Activated CD4-positive, CD25-positive, alpha-beta regulatory T cell treated with anti-CD3 and anti-CD28 coated beads, Interleukin-2, amount 50 U/mL, for 72 hours (primary cell): ENCODE data around the gene GPD2.
"Not testable (repeated sequence)": the region's sequence is repeated elsewhere in the genome, so short reads cannot be mapped to it uniquely, and the experiment has no call there.

ENCODE experiments used
- DNase-seq: peaks from one replicate; pipeline ENCODE4 v3.0.0; 2021

Gene GPD2

DNA sequence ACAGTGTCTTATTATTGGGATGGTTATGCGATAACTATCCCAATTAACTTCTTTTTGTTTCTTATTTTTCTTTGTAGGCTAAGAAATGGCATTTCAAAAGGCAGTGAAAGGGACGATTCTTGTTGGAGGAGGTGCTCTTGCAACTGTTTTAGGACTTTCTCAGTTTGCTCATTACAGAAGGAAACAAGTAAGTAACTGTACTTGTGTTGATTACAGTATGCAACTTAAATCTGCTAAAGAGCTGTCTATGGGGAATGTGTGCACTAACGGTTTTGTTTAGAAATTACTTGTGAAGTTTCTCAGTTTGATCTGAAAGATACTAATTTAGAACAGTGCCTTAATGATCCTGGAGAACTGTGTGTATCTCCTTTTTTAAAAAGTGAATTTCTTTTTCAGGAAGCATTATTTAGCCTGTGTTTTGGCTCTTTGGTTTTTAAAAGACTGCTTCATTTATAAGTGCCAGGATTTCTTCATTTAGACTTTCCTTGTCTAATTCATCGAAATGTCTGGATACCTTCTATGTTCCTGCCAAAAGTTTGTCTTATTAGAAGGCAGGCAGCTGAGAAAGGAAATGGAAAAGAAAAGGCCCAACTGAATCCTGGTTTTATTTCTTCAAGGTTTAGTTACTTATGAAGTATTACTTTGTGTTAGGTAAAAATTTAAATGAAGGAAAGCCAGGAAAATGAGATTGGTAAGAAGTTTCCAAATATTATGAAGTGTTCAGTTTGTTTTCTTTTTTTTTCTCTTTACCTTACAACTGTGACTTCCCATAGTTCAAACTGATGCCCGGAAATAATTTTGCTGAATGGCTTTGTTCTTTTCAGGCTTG, 40.1 kb downstream of the GPD2 start:
- no peak for DNase-seq

DNA sequence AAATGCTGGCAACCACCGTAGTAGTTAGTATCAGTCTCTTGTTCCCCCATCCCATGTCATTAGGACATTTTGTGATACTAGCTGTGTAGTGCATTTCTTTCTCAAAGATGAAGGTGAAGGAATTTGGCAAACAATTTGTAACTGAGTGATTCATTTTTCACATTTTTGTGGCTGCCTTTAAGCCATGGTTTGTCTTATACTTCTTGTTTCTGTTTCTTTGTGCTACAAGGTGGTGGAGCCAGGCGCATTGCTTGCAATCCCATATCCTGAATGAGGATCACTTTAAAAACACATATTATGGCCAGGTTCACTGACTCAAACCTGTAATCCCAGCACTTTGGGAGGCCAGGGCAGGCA, 40.6 kb downstream of the GPD2 start:
- DNase-seq, result no peak

DNA sequence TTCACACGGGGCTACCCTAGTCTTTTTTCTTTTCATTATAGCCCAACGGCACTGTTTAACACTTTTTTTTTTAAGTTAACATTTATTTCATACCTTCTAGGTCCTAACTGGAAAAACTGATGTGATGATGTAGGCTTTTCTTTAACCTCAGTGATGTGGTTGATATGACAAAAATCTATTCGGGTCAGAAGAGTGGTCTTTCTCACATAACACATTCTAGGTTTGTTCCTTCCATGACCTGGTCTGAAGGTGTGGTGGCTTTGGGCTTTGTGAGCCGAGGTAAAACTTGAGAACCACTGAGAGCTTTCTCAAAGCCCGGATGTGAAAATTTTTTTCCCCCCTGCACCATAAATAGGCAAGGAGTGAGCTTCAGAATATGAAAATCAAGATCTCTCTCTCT, 44.2 kb downstream of the GPD2 start:
- no peak for DNase-seq

DNA sequence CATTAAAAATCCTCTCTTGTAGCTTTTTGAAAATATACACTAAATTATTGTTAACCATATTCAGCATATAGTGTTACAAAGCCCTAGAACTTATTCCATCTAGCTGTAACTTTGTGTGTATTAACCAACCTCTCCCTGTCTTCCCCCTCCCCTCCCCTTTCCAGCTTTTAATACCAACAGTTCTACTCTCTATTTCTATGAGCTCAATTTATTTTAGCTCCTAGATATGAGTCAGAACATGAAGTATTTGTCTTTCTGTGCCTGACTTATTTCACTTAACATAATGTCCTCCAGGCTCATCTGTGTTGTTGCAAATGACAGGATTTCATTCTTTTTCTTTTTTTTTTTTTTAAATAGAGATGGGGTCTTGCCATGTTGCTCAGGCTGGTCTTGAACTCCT, 45.1 kb downstream of the GPD2 start:
- DNase-seq, result no peak

DNA sequence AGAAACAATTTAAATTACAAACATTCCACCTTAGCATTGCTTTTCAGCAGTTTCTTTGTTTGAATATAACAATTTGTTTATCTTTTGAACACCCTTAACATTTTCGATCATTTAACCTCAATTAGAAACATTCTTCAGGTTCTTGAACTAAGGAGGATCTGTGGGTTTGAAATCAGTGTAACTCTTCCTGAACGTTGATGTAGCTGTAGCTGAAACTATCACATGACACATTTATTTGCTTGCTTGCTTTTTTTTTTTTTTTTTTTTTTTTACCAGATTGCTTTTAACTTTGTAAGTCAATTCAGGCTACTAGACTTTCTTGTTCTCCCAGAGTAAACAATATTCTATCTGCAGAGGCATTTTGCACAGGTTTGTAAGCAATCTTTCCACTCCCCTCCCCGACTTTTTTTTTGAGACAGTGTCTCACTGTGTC, 47.6 kb downstream of the GPD2 start:
- no peak for DNase-seq

DNA sequence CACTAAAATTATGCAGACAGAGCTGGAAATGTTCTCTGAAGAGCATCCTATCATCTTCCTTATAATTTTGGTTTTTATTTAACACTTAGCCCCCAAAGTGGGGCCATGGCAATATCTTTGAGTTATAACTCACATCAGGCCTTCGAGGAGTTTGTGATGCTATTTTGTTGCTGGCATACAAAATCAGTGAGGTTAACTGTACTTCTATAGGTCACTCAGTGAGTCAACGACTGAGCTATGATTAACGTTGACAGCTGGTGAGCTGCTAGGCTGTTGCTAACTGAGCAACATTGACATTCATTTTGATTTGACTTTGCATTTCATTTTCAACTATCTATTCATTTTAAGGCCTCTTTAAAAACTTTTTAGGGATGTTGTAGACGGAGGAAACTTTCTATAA, 50.0 kb downstream of the GPD2 start:
- no peak for DNase-seq

DNA sequence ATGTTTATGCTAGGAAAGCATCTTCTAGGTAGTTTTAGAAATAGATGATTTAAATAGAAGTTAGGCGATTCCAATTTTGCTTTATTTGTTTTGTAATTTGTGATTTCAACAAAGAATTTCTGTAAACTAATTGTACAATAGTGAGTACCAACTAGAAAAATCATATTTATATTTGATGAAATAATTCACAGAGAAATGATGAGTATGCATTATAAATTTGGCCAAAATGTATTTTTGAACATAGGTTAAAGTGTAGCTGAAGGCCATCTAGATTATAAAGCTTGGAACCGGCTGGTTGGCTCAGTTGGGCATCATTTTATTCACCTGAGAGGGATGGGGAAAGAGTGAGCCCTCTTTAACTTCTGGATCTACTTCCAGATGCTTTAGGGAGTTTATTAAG, 50.4 kb downstream of the GPD2 start:
- DNase-seq, result no peak

DNA sequence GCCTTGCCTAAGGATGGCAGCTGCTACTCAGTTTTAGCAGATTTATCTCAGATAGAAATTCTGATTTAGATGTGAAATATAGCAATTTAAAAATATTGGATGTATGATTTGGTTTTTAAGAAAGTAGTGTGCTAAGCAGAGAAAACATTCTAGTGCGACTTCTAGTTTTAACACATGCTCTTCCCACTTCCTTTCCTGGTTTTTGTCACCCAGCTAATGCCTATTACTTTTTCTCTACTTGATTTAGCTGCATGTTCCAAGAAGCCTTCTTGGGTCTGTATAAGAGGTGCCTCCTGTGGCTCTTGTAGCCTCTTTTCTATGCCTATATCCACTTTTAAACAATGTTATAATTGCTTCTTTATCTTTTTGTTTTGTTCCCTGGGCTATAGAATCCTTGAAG, 53.0 kb downstream of the GPD2 start:
- no peak for DNase-seq

DNA sequence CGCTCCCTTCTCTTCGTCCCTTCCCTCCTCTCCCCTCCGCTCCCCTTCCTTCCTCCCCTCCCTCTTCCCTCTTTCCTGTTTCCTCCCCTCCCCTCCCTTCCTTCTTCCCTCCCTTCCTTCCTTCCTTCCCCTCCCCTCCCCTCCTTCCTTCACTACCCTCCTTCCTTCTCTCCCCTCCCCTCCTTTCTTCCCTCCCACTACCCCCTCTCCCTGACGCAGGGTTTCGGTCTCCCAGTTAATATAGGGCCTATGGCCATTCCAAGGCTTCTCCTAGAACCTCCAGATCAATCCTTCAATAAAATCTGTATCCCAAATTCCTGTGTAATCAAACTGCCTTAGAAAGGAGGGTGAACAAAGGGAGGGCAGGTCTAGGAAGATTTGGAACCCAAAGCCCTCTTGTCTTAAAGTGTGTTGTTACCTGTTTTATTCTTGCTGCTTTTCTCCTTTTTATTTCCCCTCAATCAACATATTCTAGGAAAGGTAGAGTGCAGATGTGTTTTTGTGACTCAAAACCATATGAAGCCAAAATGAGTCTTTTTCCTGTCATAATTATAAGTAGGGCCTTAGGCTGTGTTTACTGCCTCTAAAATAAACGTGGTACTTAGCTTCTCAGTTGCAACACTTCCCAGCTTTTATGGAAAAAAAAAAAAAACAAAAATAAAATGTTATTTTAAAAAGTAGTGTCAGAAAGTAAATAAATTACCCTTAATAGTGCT, 53.7 kb downstream of the GPD2 start:
- no peak for DNase-seq

DNA sequence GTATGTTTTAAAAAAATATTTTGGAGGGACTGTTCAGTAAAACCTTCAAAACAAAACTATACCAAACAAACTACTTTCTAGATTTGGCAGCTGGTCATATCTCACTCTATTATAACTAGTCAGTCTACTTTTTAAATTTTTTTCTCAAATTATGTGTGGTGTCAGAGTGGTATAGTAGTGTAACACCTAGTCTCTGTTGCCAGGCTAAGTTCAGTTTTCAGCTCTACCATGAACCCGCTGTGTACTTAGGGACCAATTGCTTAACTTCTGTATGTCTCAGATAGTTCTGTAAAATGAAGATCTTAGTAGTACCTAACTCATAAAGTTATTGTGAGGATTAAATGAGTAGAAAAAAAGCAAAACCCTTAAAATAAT, 54.3 kb downstream of the GPD2 start:
- no peak for DNase-seq

DNA sequence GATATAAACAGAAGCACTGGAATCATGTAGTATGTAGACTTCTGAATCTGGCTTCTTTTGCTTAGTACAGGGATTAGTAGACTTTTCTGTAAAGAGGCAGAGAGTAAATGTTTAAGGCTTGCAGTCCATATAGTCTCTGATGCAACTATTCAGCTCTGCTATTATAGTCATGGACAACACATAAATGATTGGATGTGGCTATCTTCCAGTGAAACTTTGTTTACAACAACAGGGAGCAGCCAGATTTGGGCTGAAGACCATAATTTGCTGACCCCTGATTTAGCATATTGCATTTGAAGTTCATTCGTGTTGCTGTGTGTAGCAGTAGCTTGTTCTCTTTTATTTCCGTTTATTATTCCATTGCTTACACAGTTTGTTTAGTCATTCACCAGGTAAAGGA, 55.0 kb downstream of the GPD2 start:
- no peak for DNase-seq

DNA sequence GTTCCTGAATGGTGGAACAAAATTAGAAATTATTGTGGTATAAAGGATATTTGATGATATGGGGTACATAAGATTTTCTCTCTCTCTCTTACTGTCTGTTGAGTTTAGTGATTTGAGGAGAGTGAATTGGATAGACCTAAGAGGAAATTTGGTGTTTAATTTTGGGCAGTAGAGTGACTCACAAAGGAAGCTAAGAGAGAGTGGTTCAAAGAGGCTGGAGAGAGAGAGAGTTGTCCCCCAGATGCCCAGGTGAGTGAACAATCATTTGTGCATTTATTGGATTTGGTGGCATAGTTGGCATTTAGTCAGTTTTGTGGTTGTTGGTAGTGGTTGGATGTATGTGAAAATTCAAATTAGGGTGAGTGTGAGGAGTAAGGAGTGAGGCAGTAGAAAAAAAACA, 56.8 kb downstream of the GPD2 start:
- DNase-seq, result no peak

DNA sequence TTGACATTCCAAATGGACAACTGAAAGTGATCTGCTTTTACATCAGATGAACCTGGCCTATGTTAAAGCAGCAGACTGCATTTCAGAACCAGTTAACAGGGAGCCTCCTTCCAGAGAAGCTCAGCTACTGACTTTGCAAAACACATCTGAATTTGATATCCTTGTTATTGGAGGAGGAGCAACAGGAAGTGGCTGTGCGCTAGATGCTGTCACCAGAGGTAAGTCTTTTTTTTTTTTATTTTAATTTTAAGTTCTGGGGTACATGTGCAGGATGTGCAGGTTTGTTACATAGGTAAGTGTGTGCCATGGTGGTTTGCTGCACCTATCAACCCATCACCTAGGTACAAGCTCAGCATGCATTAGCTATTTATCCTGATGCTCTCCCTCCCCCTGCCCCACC, 59.8 kb downstream of the GPD2 start:
- not testable (repeated sequence) for DNase-seq

DNA sequence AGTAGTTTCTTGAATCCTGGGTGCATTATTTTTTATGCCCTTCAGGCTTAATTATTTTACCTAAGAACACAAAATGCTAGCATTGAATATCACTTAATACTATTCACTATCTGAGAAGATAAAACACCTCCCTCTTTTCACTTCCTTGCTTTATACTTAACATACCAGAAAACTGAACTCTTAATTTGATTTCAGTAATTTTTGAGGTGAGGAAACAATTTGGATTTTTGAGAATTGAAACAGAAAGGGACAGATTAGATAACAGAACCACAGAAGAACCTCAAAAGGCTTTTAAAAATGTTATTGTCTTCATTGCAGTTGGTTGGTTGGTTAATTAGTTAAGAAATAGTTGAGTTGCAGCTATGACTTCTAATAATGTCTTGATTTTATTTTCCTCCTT, 69.5 kb downstream of the GPD2 start:
- DNase-seq, result no peak

DNA sequence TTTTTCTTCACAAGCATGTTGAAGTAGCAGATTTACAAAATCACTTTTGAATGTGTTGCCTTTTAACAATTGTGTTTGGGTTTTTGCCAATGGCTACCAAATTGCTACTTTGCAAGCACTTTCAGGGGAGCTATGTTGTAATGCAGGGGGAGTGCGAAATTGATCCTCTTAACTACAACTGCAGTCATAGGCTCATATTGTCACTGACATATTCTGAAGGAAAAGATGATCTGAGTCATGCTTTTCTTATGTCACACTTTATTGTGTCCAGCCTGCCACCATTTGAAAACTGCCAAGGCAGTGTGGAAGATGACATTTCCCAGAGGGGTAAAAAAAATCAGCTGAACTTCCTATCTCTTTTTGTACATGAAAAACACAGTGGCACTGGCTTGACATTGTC, 74.9 kb downstream of the GPD2 start:
- no peak for DNase-seq

DNA sequence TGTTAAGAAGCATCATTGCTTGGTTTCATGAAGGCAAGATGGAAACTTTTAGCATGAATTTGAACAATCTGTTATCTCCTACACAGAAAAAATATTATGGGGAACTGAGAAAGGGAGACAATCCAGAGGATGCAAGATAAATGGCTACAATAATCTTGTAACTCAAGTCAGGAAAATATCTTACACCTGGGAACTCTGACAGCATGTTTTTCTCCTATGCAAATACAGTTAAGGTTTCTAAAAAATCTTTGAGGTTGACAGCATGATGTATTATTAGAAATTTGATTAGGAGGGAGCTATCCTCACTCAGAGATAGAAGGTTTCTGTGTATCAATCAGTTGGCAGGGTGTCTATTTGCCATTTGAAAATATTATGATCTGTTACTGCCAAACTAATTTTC, 75.6 kb downstream of the GPD2 start:
- DNase-seq, result no peak

DNA sequence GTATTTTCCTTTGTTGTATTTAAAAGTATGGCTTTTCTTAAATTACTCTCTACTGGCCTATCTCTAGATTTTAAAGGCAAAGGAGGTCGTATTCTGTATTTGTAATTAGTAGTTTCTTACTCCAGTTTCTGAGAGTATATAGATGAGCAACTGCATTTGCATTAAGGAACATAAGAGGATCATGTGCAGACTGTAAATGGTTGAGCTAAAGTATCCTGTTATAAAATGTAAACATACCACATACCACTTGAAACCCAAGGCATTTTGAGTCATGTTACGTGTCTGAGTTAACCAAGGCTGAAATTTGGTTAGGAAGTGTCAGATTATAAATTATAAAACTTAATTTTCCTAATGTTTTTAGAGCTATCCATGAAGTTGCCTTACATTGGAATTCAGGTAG, 76.3 kb downstream of the GPD2 start:
- DNase-seq, result no peak

DNA sequence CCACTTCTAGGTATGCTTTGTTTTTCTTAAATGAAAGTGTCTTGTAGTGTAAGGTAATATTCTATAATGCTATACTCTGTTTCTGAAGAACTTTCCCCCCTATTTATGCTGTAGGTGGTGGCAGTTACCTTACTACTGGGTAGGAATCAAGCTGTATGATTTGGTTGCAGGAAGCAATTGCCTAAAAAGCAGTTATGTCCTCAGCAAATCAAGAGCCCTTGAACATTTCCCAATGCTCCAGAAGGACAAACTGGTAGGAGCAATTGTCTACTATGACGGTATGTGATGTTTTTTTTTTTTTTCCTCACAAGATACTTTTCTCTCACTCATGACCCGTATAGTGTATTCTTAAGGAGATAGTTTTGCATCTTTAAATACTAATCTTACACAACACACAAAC, 77.0 kb downstream of the GPD2 start:
- DNase-seq, result no peak

DNA sequence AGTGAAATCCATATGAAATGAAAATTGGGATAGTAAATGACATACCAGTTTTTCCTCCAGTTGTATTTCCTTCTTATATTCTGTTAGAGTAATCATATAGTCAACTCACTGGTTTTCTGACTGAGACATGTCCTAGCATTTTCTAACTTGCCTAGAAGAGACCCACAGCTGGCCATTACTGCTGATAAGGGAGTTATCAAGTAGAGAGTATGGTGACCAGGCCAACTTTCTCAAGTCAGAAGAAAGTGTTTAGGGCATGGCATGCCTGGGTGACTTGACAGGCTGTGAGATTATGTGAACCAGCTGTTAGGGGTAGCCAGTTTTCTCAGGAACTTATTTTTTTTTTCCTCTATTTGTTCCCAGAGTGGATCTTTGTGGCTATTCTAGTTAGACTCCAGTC, 81.2 kb downstream of the GPD2 start:
- DNase-seq, result no peak

DNA sequence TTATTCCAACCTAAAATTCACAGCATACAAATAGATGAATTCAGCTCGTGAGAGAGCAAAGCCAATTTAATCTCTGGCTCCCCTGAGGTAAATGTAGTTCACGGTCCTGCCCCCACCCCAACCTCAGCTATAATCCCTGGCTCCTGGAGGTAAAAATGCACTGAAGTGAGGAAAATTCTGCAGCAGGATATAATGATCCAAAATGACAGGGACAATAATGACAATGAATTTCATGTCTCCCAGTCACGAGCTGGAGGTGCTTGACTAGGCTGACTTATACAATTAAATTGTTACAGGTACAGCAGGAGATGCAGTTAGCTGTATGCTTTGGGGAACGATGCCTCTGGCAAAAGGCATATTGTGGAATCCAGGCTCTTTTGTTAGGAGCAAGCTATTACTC, 82.0 kb downstream of the GPD2 start:
- DNase-seq, result no peak

DNA sequence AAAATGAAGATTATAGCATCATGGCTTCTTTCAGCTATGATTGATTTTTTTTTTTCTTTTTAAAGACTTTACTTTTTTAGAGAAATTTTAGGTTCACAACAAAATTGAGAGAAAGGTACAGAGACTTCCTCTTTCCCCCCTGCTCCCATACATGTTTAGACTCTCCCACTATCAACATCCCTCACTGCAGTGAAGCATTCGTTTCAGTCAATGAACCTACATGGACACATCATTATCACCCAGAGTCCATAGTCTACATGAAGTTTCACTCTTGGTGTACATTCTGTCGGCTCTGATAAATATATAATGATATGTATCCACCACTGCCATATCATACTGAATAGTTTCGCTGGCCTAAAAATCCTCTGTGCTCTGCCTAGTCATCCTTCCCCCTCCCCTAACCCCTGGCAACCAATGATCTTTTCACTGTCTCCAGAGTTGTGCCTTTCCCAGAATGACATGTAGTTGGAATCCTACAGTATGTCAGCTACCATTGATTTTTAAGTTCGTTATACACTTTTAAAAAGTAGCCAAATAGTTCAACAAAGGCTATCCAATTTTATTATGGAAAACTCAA, 86.8 kb downstream of the GPD2 start:
- no peak for DNase-seq

DNA sequence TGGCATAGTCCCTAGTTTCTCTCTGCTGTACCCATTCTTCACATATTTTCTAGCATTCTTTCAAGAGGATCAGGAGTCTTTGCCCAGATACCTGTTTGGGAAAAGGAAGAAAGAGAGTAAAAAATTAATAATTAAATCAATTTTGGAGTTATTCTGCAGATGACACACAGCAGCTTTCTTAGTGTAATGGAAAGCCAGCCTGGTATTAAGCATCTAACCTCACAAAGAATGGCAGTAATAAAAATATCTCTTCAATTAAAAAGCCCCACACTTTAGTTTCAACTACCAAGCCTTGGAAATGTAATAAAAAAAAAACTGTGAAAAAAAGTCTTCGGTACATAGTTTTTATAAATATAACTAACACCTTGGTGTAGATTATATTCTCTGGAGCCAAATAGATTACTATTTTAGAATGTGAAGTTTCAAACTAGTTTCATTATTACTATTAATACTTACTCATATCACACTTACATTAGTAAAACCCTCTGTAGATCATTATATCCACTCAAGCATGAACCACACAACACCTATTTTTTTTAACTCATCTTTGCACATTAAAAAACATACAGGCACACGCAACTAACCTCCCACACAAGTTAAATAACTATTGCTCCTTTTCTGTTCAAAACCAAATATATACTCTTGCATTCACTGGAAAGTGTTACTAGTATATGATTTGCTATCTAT, 90.9 kb downstream of the GPD2 start:
- no peak for DNase-seq

DNA sequence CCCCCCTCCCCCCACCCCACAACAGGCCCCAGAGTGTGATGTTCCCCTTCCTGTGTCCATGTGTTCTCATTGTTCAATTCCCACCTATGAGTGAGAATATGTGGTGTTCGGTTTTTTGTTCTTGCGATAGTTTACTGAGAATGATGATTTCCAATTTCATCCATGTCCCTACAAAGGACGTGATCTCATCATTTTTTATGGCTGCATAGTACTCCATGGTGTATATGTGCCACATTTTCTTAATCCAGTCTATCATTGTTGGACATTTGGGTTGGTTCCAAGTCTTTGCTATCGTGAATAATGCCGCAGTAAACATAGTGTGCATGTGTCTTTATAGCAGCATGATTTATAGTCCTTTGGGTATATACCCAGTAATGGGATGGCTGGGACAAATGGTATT, 92.4 kb downstream of the GPD2 start:
- DNase-seq, result not testable (repeated sequence)

DNA sequence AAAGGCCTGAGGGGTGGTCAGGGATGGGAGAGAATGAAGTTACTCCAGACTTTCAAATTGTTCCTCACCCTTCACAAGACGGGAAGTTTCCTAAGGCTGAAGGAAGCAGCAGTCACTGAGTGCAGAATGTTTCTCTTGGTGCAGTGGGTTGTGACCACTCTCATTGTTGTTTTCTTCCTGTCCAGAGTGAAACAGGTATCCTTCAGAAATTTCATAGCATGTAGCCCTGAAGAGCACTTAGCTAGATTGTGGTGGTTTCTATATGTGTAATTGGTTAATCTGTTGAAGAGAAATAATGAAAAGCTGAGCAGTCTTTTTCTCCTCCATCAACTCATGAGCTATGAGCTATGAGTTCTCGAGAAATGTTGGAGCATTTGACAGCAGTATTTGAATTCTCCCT, 96.8 kb downstream of the GPD2 start:
- no peak for DNase-seq
